OCI-LY7 (cell line): ENCODE data around the gene MOK.

Source experiments
- CTCF ChIP-seq: fragments of 200-600 bp; sonication (generic); conservative IDR thresholded peaks from 2 replicates; pipeline ENCODE4 v1.5.1; 2014; ENCODE audit warnings: mild to moderate bottlenecking, antibody characterized with exemption, low read length, moderate library complexity, mixed read lengths
- EZH2phosphoT487 ChIP-seq: fragments of 200-600 bp; sonication (generic); IDR thresholded peaks from 2 replicates; pipeline ENCODE4 v1.6.1; 2018; ENCODE audit warnings: low read depth, borderline replicate concordance, mild to moderate bottlenecking, mixed run types, antibody characterized with exemption, low read length, moderate library complexity, mixed read lengths

- TF ChIP-seq CTCF (no peak), EZH2phosphoT487 (no peak)
These were observed 29.1 kb downstream of the MOK start for GRCh38 chr14:102275866-102276265.
